Occipital lobe (tissue), 2 donors: ENCODE data around the gene CYGB. TPM values are rescaled to one million over a fixed set of nuclear protein-coding genes. Genes with fewer than 3 reads are reported as not detected.

ENCODE experiments used
- DNase-seq: peaks from one replicate; lab custom pipeline; 2025; lab: John Stamatoyannopoulos, UW
- total RNA-seq: library from RNA; depleted of rRNA; stranded (reverse); fragments of >200 nt; gene quantifications from one replicate; pipeline ENCODE4 v1.2.3, GENCODE V29; 2014

Gene CYGB
- total RNA-seq = 1.2 TPM

GRCh38 chr17:76537578-76538280 lies at the start of gene CYGB:
Gene CYGB (minus strand): TSS chr17:76537709. CDS start chr17:76537542, 167 bp downstream.
- DNase-seq = no peak

- no peak for DNase-seq
Measured at GRCh38 chr17:76586741-76587487, 49.4 kb upstream of the CYGB start.

DNA sequence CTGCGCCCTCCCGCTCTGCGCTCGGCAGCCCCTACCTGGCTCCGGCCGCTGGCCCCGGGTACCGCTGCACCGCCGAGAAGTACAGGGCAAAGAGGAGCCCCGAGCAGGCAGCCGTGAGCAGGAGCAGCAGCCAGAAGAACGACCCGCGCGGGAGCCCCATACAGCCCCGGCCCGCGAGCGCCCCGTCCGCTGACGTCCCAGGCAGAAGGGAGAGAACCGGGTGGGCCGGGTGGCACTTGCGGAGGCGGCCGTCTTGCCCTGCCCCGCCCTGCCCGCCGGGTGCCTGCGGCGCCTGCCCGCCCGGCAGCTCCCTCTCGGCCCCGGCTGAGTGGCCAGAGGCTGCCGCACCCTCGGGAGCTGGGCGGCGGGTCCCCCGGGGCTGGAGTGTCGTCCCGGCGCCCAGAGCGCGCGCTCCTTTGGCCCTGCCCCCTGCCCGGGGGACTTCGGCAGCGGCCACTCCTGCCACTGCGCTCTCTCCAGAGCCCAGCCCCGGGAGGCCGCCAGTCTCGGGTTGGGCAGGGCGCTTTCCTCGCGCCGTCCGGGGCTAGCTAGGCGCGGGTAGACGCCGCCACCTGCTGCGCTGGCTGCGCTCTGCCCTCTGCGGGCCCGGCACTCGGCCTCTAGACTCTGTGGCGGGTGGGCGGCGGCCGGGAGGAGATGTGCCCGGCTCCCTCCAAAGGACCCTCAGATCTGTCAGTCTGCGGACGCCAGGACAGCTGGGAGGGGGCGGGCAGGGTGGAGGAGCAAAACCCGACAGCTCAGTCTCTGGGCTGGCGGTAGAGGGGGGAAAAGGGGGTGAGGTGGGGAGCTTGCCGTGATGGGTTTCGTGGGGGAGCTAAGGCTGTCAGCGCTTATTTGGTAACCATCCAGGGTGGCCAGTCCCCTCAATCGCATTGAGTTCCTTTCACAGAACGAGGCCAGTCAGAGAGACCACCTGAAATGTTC lies 48.4 kb upstream of the CYGB start, which contains the start of gene ST6GALNAC2:
TSS of gene ST6GALNAC2 (minus strand) at position 212 of the 945 bp plus-strand sequence. CDS start at position 160, 52 bp downstream.
- DNase-seq = no peak

DNA sequence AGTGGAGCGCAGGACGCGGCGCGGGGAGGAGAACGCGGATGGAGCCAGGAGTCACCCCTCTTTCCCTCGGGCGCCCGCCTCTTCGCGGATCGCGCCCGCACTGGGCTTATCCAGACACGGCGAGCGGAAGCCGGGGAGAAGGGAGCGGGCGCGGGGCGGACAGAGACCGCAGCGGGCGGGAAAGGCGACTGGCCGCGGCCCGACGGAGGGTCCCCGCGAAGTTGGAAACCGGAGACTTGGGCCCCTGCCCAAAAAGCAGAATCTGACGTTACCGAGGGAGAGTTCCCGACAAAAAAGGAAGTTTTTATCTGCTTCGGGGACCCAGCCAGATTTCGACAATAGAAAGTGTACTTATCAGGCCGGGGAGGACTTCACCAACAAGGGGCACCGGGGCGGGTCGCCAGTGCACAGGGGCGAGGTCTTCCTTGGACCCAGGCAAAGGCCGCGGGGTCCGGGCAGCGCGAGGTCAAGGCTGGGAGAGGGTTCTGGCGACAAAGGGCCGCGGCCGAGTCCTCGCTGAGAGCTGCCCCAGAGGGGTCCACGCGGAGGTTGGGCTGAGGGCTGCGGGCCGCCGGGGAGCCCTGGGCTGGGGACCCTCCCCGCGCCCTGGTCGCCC lies 47.6 kb upstream of the CYGB start:
- no peak for DNase-seq

DNA sequence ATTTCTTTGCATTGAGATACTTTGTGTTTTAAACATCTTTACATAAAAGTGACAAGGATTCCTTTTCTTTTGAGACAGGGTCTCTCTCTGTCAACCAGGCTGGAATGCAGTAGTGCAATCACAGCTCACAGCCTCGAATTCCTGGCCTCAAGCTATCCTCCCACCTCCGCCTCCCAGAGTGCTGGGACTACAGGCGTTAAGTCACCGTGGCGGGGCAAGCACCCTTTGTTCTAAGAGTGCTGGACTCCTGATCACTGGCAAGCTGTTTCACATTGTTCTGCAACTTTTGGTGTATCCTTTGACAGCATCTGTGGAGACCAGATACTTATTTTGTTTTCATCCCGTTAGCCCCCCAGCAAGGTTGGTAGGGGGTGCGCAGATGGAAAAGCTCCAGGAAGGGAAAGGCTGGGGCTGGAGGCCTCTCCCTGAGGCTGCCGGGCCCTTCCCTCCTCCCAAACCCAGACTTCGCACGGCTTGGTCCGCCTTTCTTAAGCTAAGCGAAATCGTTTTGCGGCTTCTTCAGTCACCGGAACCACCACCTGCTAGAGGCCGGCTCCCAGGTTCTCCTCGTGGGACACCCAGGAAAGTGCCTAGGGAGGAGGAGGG lies 47.0 kb upstream of the CYGB start:
- DNase-seq = no peak

- DNase-seq = no peak
Measured at GRCh38 chr17:76582660-76583059, 45.2 kb upstream of the CYGB start.

DNA sequence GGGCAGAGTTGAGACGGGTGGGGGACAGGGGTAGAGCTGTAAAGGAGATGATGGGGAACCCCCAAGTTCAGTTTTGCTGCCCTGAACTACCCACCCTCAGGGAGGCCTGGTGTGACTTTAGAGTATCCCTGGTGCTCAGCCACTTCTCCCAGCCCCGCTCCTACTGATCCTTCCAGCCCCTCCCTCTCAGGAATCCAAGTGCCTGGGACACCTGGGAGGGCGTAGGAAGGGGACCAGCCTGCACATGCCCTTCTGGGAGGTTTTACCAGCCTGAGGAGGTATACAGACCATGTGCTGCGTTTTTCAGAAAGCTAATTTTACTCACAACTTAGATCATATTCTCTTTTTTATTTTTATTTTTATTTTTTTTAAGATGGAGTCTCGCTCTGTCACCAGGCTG lies 44.0 kb upstream of the CYGB start:
- no peak for DNase-seq

GRCh38 chr17:76579281-76579680 lies 41.8 kb upstream of the CYGB start:
- DNase-seq = no peak

DNA sequence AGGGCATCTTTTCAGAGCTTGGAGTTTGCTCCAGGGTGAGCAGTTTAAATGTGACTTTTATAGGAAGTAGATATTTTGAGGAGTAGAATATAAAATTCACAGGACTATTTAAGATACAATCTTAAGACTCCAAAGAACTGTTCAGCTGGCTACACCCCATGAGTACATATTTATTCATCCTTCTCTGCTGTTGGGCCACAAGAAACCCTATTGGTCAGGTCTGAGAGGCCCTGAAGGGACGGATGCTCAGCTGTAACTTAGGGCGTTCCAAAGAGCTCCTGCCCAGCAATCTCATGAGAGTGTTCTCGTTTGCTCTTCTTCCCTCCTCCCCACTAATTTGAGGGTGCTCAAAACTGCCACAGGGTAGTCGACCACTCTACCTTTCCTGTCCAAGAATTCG lies 40.9 kb upstream of the CYGB start:
- no peak for DNase-seq

- DNase-seq = no peak
Measured at GRCh38 chr17:76577876-76578275, 40.4 kb upstream of the CYGB start.

DNA sequence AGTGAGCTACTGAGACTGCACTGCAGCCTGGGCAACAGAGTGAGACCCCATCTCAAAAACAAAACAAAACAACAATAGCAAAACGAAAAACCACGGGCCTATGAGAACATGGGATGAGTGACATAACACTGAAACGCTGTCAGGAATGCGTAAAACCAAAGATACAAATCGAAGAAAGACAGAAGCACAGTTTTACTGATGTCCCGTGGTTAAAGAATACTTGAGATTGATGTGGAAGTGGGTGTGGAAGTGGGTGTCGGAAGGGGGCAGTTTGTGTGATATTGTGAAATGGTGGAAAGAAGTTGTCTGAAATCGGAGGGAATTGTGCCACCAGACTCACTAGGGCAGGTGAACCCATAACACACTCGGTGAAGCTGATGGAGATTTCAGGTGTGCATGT lies 38.7 kb upstream of the CYGB start:
- no peak for DNase-seq

- DNase-seq = no peak
Measured at GRCh38 chr17:76575570-76575969, 38.1 kb upstream of the CYGB start.

DNA sequence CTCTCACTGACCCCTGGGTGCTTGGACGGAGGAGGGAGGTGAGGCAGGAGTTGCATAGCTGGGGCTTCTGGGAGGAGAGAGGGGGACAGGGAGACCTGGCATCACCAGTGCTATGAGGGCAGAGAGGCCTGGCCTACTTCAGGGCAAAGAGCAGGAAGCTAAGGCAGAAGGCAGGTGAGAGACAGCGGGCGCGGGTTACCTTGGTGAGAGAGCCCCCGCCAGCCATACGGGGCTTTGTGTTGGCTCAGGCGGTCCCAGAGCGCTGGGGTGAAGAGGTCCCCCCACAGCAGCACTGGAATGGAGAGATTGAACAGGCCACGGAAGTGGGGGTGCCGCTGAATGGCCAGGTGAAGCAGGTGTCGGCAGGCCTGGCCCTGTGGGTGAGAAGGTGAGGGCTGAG lies 36.7 kb upstream of the CYGB start:
- no peak for DNase-seq

- DNase-seq = no peak
Measured at GRCh38 chr17:76573096-76573495, 35.6 kb upstream of the CYGB start.

DNA sequence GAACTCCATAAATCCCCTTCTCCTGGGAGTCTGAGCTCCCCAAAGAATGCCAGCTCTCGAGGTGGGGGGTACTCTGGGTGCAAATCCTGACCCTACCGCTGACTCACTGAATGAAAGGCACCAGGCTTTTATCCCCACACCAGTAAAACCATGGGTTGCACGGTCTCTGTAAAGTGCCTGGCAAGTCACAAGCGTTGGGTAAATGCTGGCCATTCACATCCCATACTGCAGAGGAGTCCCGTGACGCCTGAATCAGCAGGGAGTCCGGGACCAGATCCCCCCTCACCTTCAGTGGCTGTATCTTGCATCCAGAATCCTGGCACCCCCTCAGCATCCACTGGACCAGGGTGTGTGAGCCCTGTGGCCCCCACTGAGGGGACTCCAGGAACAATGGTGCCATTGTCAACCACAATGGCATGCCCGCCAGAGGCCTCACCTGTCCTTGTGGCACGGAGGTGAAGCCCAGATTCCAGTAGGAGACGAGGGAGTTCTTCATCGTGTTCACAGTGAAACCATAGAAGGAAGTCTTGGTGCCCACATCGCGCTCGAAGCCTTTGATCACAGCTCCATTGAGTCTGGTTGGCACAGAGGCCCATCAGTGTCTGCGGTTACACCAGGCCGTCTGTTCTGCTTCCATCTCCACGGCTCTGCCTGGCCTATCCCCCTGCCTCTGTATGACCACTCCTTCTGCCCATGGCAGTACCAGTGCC lies 34.8 kb upstream of the CYGB start:
- no peak for DNase-seq

GRCh38 chr17:76570877-76571471 lies 33.5 kb upstream of the CYGB start:
- DNase-seq = no peak

GRCh38 chr17:76570457-76570856 lies 32.9 kb upstream of the CYGB start:
- DNase-seq = no peak

DNA sequence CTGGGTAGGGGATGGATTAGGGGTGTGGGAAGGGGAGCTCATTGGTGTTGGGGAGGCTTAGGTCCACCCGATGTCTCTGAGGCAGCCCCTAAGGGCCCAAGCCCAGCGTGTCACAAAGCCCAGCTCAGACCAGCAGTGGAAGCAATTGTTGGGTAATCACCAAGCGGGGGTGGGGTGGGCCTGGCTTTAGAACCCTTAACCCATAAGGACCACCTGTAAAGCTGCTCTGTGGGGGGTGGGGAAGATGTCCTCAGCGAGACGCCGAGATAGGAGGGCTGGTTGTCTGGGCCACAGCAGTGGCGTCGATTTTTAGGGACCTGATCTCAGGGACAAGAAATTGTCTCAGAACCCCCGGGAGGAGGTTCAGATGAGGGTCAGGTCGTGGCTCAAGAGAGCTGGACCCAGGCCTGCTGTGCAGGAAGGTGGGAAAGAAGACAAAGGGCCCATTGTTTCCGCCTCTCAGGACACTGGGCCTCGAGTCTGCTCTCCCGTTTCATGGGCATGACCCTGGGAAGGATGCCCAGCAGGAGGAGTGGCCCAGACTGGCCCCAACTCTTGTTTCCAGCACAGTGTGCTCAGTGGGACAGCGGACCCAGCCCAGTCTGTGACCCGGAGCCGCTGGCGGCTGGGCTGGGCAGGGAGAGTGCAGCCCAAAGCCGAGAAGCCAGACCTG lies 32.2 kb upstream of the CYGB start:
- DNase-seq = peak; percentile 45

DNA sequence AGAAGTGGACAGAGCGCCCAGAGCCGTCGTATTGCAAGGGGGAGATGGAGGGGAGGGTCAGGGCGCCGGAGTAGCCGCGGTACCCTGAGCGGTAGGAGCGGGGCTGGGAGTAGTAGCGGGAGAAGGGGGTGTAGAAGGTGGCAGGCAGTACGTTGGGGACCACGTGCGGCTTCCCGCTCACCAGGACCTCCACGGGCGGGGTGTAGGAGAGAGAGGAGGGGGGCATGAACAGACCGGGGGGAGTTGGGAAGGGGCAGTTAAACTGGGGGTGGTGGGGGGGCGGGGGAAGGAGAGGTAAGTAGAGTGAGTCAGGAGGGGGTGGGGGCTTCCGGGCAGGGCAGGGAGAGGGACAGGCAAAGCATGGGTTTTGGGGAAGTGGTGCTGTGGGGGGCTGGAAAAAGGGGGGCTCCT lies 31.3 kb upstream of the CYGB start:
- no peak for DNase-seq
